Measurements from ENCODE around the gene TTC27.
"Not testable (repeated sequence)": the region's sequence is repeated elsewhere in the genome, so short reads cannot be mapped to it uniquely, and the experiment has no call there.

TTC27 gene

DNA sequence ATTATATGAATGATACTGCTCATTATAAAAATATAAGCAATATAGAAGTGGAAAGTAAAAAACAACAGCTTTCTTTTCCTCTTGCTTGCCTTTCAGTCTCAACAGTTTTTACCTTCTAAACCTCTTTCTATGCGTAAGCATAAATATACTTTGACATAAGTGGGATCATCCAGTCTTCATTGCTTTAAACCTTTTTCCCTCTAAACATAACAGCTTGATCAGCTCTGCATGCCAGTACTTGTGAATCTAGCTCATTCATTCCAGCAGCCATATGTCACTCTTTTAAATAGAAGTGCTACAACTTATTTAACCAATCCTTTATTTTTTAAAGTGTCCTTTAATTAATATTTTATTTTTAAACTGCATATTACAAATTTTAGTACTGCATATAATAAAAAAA lies 88.1 kb downstream of the TTC27 start:
- Histone ChIP-seq H3K36me3 (peaks cover 26% of the 10 kb centered on the region), H3K4me1 (no peaks in the 10 kb centered on the region), H3K27me3 (no peaks in the 10 kb centered on the region), H3K9ac (no peak overlapping the region), H3K9me3 (peaks cover 7% of the 10 kb centered on the region), H3K4me2 (no peak overlapping the region), H4K20me1 (no peaks in the 10 kb centered on the region), H3K4me3 (no peak overlapping the region), H3K27ac (no peak overlapping the region)
- TF ChIP-seq Cebpa-rat (IDR thresholded peaks at IDR 0.05): no peak

DNA sequence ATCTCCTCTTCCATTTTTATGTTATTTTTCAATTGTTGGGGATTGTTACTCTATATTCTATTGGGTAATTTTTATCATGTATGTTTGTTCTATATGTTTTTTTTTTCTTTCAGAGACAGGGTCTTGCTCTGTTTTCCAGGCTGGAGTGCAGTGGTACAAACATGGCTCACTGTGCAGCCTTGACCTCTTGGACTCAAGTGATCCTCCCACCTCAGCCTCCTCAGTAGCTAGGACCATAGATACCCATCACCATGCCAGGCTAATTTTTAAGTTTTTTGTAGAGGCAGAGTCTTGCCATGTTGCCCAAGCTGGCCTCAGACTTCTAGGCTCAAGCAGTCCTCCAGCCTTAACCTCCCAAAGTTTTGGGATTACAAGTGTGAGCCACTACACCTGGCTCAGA lies 88.7 kb downstream of the TTC27 start:
- peaks cover 31% of the 10 kb centered on the region for H3K36me3 ChIP-seq
- H3K4me3 ChIP-seq: no peak overlapping the region
- peaks cover 7% of the 10 kb centered on the region for H3K9me3 ChIP-seq
- H3K4me2 ChIP-seq: no peak overlapping the region
- no peaks in the 10 kb centered on the region for H3K4me1 ChIP-seq
- no peak for TF ChIP-seq Cebpa-rat (IDR thresholded peaks at IDR 0.05)
- H4K20me1 ChIP-seq: no peaks in the 10 kb centered on the region
- H3K9ac ChIP-seq: no peak overlapping the region
- no peaks in the 10 kb centered on the region for H3K27me3 ChIP-seq
- no peak overlapping the region for H3K27ac ChIP-seq

DNA sequence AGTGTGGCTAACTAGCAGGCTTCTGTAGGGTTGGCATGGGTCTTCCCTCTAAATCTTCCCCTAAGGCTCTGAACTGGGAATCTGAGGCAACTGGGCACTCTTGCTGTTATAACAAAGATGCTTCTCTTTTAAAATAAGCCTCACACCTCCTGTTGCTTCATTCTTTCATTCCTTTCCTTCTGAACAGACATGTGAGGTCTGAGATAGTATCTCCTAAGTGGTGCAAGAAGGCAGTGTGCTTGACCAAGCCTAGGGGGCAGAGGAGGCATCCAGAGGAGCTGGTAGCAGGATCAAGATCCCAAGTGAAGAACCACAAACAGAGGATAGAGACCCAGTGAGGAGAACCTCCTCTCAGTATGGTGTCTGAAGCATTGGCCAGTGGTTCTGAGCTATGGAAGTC lies 90.9 kb downstream of the TTC27 start:
- no peaks in the 10 kb centered on the region for H3K4me1 ChIP-seq
- TF ChIP-seq Cebpa-rat (IDR thresholded peaks at IDR 0.05): no peak
- no peaks in the 10 kb centered on the region for H3K27me3 ChIP-seq
- no peak overlapping the region for H3K9ac ChIP-seq
- peaks cover 10% of the 10 kb centered on the region for H3K9me3 ChIP-seq
- H4K20me1 ChIP-seq: no peaks in the 10 kb centered on the region
- H3K27ac ChIP-seq: no peak overlapping the region
- no peak overlapping the region for H3K4me3 ChIP-seq
- peaks cover 25% of the 10 kb centered on the region for H3K36me3 ChIP-seq
- no peak overlapping the region for H3K4me2 ChIP-seq

DNA sequence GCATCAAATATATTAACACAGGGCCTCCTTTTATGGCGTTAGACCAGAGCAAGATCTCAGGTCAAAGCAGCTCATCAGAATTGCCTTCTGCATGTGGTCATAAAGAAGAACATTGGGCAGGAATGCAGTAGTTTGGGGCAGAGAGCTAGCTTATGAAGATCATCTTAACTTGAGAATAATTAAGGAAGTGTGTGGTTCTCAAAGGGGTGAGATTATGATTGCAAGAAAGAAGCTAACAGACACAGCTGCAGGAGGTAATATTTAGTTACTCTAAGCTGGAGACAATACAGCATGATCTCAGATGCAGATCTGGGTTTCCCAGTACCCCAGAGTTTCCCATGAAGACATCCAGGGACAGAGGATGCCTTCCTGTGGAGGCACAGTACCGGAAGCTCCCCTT lies 91.6 kb downstream of the TTC27 start:
- Histone ChIP-seq H3K4me2 (no peak overlapping the region), H3K27me3 (no peaks in the 10 kb centered on the region), H3K4me1 (no peaks in the 10 kb centered on the region), H3K4me3 (no peak overlapping the region), H3K27ac (no peak overlapping the region), H3K9me3 (0 out of 2 replicates have a peak, but pooled peaks cover 8% of the 10 kb centered on the region), H3K36me3 (0 out of 2 replicates have a peak, but pooled peaks cover 25% of the 10 kb centered on the region), H3K9ac (no peak overlapping the region), H4K20me1 (no peaks in the 10 kb centered on the region)
- TF ChIP-seq Cebpa-rat (IDR thresholded peaks at IDR 0.05): no peak

DNA sequence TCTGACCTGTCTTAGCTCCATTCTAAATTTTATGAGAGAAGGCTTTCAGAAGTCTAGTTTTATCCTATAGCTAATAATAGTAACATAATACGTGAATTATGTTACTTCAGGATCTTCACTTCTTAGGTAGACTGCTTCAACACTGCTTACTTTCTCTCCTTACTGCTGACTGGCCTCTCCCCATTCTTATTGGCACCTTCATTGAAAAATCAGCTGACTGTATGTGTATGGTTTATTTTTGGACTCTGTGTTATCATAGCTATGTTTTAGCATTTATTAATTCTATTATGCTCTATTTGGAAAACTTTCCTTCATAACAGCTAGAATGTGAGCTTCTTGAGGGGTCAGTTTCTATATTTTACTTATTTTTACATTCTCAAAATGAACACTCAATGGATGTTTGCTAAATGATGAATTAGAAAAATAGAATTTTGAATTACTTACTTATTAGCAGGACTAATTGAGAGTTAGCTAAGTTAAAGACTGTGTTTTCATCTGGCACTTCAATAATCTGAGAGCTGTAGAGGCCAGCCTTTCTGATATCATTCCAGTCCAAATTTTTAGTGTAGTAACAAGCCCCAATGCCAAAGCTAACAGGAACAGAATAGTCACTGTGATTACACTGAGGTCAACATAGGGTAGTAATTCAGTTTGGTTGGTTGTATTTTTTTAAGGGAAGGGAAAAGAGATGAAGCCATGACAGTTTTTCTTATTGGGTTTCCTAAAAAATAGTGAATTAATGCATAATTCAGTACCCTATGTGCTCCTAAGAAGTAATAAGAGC lies 92.3 kb downstream of the TTC27 start:
- no peaks in the 10 kb centered on the region for H3K27me3 ChIP-seq
- no peaks in the 10 kb centered on the region for H3K4me1 ChIP-seq
- no peak for TF ChIP-seq Cebpa-rat (IDR thresholded peaks at IDR 0.05)
- no peak overlapping the region for H3K4me2 ChIP-seq
- H3K9me3 ChIP-seq: peaks cover 14% of the 10 kb centered on the region; the same call in 1 of the 2 replicates
- H4K20me1 ChIP-seq: no peaks in the 10 kb centered on the region
- no peak overlapping the region for H3K4me3 ChIP-seq
- peaks cover 31% of the 10 kb centered on the region; the same call in 1 of the 2 replicates for H3K36me3 ChIP-seq
- H3K9ac ChIP-seq: no peak overlapping the region
- no peak overlapping the region for H3K27ac ChIP-seq

DNA sequence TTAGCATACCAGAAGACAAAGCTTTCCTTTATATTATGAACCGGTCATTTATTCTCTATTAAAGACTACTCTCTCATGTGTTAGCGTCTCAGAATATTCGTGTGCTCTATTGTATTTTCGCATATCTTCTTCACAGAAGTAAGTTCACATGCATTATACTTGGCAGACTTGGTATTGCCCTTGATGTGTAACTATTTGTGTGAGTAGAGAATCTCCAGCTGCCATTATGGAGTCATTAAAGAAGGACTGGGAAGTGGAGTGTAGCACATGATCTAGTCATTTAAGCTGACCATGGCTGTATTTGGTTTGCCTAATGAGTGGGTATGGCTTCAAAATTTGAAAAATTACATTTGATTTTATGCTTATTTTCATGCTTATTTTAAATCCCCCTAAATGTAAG lies 92.9 kb downstream of the TTC27 start:
- Histone ChIP-seq H3K27ac (no peak overlapping the region), H3K9ac (no peak overlapping the region), H3K27me3 (no peaks in the 10 kb centered on the region), H3K9me3 (peaks cover 20% of the 10 kb centered on the region; the same call in 1 of the 2 replicates), H3K4me3 (no peak overlapping the region), H3K4me2 (no peak overlapping the region), H3K36me3 (peaks cover 37% of the 10 kb centered on the region), H4K20me1 (no peaks in the 10 kb centered on the region), H3K4me1 (no peaks in the 10 kb centered on the region)
- TF ChIP-seq Cebpa-rat (IDR thresholded peaks at IDR 0.05): no peak

DNA sequence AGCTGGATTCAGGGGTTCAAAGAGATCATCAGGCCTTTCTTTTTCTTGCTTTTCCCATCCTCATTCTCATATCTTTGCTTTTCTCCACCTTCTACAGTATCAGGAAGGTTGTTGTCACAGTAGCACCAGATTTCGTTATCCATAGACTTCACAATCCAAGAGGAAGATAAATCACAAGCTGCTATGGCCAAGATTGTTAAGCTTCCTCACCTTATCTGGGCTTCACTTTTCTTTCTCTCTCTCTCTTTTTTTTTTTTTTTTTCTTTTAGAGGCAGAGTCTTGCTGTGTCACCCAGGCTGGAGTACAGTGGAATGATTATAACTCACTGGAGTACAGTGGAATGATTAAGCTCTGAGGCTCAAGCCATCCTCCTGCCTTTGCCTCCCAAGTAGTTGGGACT lies 93.5 kb downstream of the TTC27 start:
- Histone ChIP-seq H3K27me3 (no peaks in the 10 kb centered on the region), H3K27ac (no peak overlapping the region), H3K4me3 (no peak overlapping the region), H3K9ac (no peak overlapping the region), H3K4me2 (no peak overlapping the region), H3K4me1 (no peaks in the 10 kb centered on the region), H3K9me3 (peaks cover 24% of the 10 kb centered on the region), H4K20me1 (no peaks in the 10 kb centered on the region), H3K36me3 (peaks cover 43% of the 10 kb centered on the region)
- TF ChIP-seq Cebpa-rat (IDR thresholded peaks at IDR 0.05): no peak

DNA sequence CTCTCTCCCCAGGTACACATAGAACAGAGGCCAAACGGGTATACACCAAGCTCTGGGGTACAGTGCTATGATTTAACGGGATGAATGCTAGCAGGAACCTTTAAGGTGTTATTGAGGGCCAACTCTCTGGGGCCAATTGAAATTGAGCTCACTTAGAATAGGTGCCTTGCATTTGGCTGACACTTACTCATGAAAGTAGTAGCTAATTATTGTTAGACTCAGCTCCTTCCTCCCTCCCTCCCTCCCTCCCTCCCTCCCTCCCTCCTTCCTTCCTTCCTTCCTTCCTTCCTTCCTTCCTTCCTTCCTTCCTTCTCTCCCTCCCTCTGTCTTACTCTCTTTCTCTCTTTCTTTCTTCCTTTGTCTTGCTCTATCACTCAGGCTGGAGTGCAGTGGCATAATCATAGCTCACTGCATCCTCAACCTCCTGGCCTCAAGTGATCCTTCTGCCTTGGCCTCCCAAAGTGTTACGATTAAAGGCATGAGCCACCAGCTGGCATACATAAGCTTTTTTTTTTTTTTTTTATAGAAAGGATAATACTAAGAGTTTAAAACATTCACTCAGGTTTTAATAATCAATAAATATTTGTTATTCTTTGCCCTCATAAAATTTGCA lies 95.7 kb downstream of the TTC27 start:
- Histone ChIP-seq H3K36me3 (peaks cover 48% of the 10 kb centered on the region), H3K27me3 (no peaks in the 10 kb centered on the region), H3K4me1 (no peaks in the 10 kb centered on the region), H4K20me1 (no peaks in the 10 kb centered on the region), H3K9ac (no peak overlapping the region), H3K27ac (no peak overlapping the region), H3K4me3 (no peak overlapping the region), H3K4me2 (no peak overlapping the region), H3K9me3 (peaks cover 24% of the 10 kb centered on the region)
- no peak for TF ChIP-seq Cebpa-rat (IDR thresholded peaks at IDR 0.05)

DNA sequence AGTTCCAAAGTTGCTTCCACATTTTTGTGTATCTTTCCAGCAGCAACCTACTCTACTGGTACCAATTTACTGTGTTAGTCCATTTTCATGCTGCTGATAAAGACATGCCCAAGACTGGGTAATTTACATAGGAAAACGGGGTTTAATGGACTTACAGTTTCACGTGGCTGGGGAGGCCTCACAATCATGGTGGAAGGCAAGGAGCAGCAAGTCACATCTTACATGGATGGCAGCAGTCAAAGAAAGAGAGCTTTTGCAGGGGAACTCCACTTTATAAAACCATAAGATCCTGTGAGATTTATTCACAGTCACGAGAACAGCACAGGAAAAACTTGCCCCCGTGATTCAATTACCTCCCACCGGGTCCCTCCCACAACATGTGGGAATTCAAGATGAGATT lies 98.8 kb downstream of the TTC27 start:
- H3K9ac ChIP-seq, H3K4me1 ChIP-seq, H3K4me2 ChIP-seq, H3K4me3 ChIP-seq, H4K20me1 ChIP-seq, H3K27me3 ChIP-seq, H3K27ac ChIP-seq: not testable (repeated sequence)
- Histone ChIP-seq H3K9me3 (peaks cover 24% of the 10 kb centered on the region), H3K36me3 (peaks cover 37% of the 10 kb centered on the region)

DNA sequence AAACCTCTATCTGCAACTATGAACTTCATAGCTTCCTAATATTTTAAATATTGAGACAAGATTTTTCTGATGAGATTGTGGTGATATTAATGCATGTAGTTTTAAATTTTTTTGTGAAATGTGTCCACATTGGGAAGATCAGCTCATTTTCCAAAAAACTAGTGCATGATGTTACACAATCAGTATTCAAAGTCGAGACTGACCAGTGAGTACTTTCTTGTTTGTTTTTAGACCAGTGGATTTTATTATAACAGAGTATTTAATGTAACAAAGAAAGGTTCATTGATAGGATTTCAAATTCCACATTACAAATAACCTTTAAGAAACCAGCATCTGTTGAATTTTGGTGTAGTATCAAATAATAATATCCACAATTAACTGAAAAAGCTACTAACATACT lies 99.3 kb downstream of the TTC27 start:
- peaks cover 24% of the 10 kb centered on the region for H3K9me3 ChIP-seq
- no peak for TF ChIP-seq Cebpa-rat (IDR thresholded peaks at IDR 0.05)
- no peak overlapping the region for H3K4me3 ChIP-seq
- no peaks in the 10 kb centered on the region for H3K4me1 ChIP-seq
- H3K9ac ChIP-seq: no peak overlapping the region
- H3K36me3 ChIP-seq: peaks cover 33% of the 10 kb centered on the region
- no peak overlapping the region for H3K27ac ChIP-seq
- H3K27me3 ChIP-seq: no peaks in the 10 kb centered on the region
- no peaks in the 10 kb centered on the region for H4K20me1 ChIP-seq
- H3K4me2 ChIP-seq: no peak overlapping the region

DNA sequence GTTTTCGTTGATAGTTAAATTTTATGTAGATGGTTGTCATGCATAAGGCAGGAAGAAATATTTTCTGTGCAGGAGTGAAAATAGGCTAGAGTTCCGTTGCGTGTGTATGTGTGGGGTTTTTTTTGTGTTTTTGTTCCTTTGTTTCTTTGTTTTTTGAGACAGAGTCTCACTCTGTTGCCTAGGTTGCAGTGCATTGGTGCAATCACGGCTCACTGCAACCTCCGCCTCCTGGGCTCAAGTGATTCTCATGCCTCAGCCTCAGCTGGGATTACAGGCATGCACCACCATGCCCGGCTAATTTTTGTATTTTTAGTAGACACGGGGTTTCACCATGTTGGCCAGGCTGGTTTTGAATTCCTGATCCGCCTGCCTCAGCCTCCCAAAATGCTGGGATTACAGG lies 103.1 kb downstream of the TTC27 start:
- H4K20me1 ChIP-seq, H3K4me1 ChIP-seq, H3K4me2 ChIP-seq, H3K27ac ChIP-seq, H3K27me3 ChIP-seq, H3K9me3 ChIP-seq, H3K4me3 ChIP-seq, H3K9ac ChIP-seq: not testable (repeated sequence)
- H3K36me3 ChIP-seq: peaks cover 12% of the 10 kb centered on the region
